ENCODE measurements around the gene KICS2. TPM values are rescaled to one million over a fixed set of nuclear protein-coding genes. Genes with fewer than 3 reads are reported as not detected.
A peak's percentile ranks its signal among the peaks of the same experiment; 100 is the strongest.

KICS2 gene
- total and polyA plus RNA-seq, 2 of the 13 experiments (the other 11 are each of a cell fraction or from before 2014, with no cell fraction given) = 3.5 to 6.6 TPM

- no peak for TF ChIP-seq CSRNP2 (CRISPR knock-in tag; conservative IDR thresholded peaks at IDR 0.05; ENCODE audit: low read depth)
- peak; percentile 99 for TF ChIP-seq YEATS4 (CRISPR knock-in tag; IDR thresholded peaks at IDR 0.05; ENCODE audit: borderline replicate concordance)
- TF ChIP-seq CBX5 (CRISPR knock-in tag; IDR thresholded peaks at IDR 0.05; ENCODE audit: borderline replicate concordance) = peak; percentile 65; the same call in 1 of the 2 replicates
- peak; percentile 99 for TF ChIP-seq MXI1 (IDR thresholded peaks at IDR 0.05; ENCODE audit: borderline replicate concordance, low read depth, low read length)
- TF ChIP-seq ZNF143 (CRISPR knock-in tag; IDR thresholded peaks at IDR 0.05) = no peak
- no peak for TF ChIP-seq ZNF546 (CRISPR knock-in tag; conservative IDR thresholded peaks at IDR 0.05)
- TF ChIP-seq NFKB2 (CRISPR knock-in tag; IDR thresholded peaks at IDR 0.05; ENCODE audit: borderline replicate concordance) = peak; percentile 90
- TF ChIP-seq ZNF746 (CRISPR knock-in tag; IDR thresholded peaks at IDR 0.05) = peak; percentile 70; the same call in 1 of the 2 replicates
- TF ChIP-seq SMC3 (IDR thresholded peaks at IDR 0.05; ENCODE audit: low read length) = no peak
- no peak for TF ChIP-seq SCMH1 (CRISPR knock-in tag; IDR thresholded peaks at IDR 0.05; ENCODE audit: borderline replicate concordance)
- TF ChIP-seq UBTF (CRISPR knock-in tag; IDR thresholded peaks at IDR 0.05) = peak; percentile 49; the same call in 1 of the 2 replicates
- TF ChIP-seq ZNF576 (CRISPR knock-in tag; IDR thresholded peaks at IDR 0.05) = no peak
- TF ChIP-seq TCF12 (IDR thresholded peaks at IDR 0.05) = no peak
- 0 out of 2 replicates have a peak, but pooled peaks have one; percentile 21 for TF ChIP-seq TCF12 (CRISPR knock-in tag; IDR thresholded peaks at IDR 0.05)
- no peak for TF ChIP-seq E2F1 (CRISPR knock-in tag; IDR thresholded peaks at IDR 0.05)
- TF ChIP-seq ELF3 (CRISPR knock-in tag; IDR thresholded peaks at IDR 0.05) = peak; percentile 91
- no peak for TF ChIP-seq DMTF1 (CRISPR knock-in tag; IDR thresholded peaks at IDR 0.05)
- 0 out of 2 replicates have a peak, but pooled peaks have one; percentile 14 for TF ChIP-seq ZNF263 (CRISPR knock-in tag; IDR thresholded peaks at IDR 0.05)
- no peak for TF ChIP-seq RBM39 (IDR thresholded peaks at IDR 0.05; ENCODE audit: low read depth, low read length, poor library complexity, severe bottlenecking)
- TF ChIP-seq ZNF747 (CRISPR knock-in tag; IDR thresholded peaks at IDR 0.05; ENCODE audit: borderline replicate concordance) = no peak
- TF ChIP-seq SNAI1 (CRISPR knock-in tag; IDR thresholded peaks at IDR 0.05; ENCODE audit: borderline replicate concordance) = no peak
- peak; percentile 51 for TF ChIP-seq JUND (CRISPR knock-in tag; IDR thresholded peaks at IDR 0.05)
These were observed at the start of gene KICS2 (continued) for GRCh38 chr12:64222009-64222765.
